Measurements from ENCODE around the gene EPHX1.
"Not testable (repeated sequence)": the region's sequence is repeated elsewhere in the genome, so short reads cannot be mapped to it uniquely, and the experiment has no call there.

The EPHX1 gene

DNA sequence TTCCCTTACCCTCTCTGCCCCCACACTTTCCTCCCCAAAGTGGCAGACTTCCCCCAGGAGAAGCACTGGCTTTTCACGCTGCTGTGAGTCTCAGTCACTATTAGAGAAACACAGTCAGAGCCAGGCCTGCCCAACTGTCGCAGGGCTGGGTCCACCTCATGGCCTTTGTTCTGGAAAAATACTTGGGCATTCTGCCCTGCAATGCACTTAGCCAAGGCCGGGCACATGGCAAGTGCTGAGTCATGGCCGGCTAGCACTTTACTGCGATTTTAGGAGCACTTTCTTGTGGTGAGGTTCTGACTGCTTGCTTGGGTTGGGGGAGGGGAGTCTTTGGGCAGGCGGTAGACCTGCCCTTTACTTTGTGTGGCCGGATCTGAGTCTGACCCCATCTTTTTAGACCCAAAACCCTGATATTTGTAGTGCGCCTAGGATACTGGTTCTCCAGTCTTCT is 7.7 kb downstream of the EPHX1 start:
- no peak for DNase-seq

GRCh38 chr1:225818229-225818628 is 8.3 kb downstream of the EPHX1 start:
- no peak for DNase-seq

- DNase-seq: no peak
Measured at GRCh38 chr1:225819346-225820192, 9.6 kb downstream of the EPHX1 start.

GRCh38 chr1:225820522-225821120 is 10.7 kb downstream of the EPHX1 start:
- DNase-seq: no peak

DNA sequence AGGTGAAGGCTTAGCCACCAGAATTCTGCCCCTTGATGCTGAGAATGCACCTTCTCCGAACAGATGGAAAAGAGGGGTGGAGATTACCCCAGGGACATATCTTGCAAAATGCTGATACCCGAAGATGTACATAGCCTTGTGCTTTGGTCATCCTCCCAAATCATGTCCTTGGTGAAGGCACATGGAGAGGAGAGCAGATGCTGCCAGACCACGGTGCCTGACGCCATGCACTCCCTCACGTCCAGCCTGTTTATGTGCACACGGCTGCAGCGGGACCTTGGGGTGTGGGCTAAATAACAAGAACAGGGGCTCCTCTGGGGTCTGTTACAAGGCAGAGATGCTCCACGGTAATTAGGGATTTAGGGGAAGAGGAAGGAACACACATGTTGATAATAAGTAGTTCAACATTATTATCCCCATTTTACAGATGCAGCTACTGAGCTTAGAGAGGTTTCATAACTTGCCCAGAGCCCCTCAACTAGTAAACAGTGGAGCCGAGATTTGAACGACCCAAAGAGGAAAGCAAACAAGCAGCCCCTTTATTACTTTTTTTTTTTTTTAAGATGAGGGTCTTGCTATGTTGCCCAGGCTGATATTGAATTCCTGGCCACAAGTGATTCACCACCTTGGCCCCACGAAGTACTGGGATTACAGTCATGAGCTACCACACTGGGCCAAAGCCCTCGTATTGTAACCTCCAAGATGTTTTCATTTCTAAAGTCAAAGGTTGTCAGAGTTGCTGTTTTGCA is 12.9 kb downstream of the EPHX1 start:
- DNase-seq: no peak

GRCh38 chr1:225823811-225824261 is 13.9 kb downstream of the EPHX1 start:
- DNase-seq: no peak

DNA sequence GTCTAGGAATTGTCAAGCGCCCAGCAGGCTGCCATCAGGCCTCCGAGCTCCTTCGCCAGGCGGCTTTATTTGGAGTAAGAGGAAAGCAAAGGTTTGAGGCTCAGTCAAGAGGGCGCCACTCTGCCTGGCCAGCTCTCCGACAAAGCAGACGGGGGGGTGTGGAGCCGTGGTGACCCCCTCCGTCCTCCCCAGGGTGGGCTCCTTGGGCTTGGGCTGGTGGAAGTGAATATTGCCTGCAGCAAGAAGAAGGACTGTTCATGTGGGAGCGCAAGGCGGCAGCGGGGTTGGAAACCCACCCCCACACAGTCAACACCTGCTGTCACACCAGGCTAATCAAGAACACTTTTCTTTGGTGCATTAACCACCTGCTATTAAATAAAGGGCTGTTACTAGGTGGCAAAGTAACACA is 14.6 kb downstream of the EPHX1 start:
- peak; percentile 18 for DNase-seq

- peak; percentile 62 for DNase-seq
Measured at GRCh38 chr1:225825078-225825477, 15.2 kb downstream of the EPHX1 start.

DNA sequence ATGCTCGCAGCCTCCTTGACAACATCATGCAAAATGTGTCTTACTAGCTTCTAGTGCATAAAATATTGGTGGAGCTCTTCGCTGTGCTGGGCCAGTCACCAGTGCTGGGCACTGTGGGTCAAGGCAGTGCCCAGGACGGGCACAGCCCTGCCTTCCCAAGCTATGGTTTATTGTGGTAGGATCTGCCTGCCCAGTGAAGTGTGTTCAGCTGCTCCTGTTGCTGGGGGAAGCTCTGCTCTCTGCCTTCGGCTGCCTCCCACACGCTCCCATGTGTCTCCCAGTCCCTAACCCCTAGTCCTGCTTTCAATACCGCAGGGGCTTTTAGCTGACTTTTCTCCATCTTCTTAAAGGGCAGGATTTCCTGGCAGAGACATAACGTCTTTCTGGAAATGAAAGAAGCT is 15.7 kb downstream of the EPHX1 start:
- peak; percentile 39 for DNase-seq

DNA sequence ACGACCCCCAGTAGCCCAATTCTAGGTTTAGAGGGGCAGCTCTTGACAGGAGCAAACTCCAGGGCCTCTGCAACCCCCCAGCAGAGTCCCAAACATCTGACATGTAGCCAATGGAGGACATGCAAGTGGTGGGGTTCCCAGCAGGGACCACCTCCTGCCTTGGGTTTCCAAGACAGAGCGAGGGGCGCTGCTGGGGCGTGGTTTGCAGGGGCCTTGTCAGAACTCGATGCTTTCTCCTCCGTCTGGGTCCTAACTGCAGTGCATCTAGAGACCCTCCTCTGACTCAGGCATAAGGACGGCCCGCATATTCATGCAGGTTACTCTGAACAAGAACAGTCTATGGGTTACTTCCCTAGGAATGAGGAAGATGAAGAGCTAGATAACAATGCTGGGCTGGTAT is 17.2 kb downstream of the EPHX1 start:
- DNase-seq: no peak

DNA sequence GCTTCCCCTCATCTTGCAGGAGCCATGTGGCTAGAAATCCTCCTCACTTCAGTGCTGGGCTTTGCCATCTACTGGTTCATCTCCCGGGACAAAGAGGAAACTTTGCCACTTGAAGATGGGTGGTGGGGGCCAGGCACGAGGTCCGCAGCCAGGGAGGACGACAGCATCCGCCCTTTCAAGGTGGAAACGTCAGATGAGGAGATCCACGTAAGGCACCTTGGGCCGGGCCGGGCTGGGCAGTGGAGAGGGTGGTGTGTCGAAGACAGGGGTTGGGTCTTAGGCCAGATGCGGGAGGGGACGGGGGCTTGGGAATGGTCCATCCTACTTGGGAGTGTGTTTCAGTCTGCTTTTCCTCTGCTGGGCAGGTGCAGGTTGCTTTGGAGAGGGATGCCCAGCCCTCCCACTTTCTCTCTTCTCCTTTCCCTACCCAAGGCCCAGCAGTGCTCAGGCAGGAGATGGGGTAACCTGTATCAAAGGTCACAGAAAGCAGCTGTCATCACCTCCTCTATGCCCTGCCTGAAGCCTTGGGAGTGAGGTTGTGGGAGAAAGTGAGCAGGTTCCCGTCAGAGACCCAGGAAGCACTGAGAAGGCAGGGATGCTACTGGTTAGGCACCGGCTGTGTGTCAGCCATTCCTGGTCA is 18.9 kb downstream of the EPHX1 start:
- DNase-seq: no peak

DNA sequence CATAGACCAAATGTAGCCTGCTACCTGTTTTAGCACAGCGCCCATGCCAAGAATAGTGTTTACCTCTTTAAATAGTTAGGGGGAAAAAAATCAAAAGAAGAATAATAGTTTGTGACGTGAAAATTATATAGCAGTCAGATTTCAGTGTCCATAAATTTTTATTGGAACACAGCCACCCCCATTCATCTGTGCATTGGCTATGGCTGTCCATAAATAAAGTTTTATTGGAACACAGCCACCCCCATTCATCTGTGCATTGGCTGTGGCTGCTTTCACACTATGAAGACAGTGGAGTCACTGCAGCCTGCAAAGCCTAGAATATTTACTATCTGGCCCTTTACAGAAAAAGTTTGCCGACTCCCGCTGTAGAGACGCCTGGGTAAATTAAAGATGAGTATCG is 20.9 kb downstream of the EPHX1 start:
- no peak for DNase-seq

GRCh38 chr1:225834417-225835329 is 24.7 kb downstream of the EPHX1 start:
- peak; percentile 18 for DNase-seq

- no peak for DNase-seq
Measured at GRCh38 chr1:225835856-225836255, 25.9 kb downstream of the EPHX1 start.

DNA sequence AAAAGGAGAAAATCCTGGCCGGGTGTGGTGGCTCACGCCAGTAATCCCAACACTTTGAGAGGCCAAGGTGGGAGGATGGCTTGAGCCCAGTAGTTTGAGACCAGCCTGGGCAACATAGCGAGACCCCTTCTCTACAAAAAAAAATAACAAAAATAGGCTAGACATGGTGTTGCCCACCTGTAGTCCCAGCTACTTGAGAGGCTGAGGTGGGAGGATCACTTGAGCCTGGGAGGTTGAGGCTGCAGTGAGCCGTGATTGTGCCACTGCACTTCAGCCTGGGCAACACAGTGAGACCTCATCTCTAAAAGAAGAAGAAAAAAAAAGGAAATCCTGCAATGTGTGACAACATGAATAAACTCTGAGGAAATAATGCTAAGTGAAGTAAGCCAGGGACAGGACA is 26.4 kb downstream of the EPHX1 start:
- DNase-seq: not testable (repeated sequence)

GRCh38 chr1:225838793-225839192 is 28.9 kb downstream of the EPHX1 start:
- DNase-seq: no peak

- DNase-seq: no peak
Measured at GRCh38 chr1:225840223-225840610, 30.3 kb downstream of the EPHX1 start.

DNA sequence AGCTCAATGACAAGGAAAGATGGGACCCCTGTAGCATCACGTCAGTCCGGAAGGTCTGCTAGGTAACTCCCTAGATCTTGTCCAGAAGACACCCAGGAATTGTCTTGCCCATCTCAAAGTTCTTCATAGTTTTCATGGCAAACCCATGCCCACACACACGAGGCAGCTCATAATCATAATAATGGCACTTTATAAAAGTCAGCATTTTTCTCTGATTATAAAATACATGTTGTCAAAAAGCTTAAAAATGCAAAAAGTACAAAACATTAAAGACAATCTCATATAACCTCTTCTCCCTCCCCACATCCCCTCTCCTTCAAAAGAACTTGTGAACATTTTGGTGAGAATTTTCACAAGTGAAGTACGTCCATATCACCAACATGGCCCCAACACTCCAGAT is 30.8 kb downstream of the EPHX1 start:
- no peak for DNase-seq

GRCh38 chr1:225842074-225842473 is 32.1 kb downstream of the EPHX1 start:
- DNase-seq: no peak

DNA sequence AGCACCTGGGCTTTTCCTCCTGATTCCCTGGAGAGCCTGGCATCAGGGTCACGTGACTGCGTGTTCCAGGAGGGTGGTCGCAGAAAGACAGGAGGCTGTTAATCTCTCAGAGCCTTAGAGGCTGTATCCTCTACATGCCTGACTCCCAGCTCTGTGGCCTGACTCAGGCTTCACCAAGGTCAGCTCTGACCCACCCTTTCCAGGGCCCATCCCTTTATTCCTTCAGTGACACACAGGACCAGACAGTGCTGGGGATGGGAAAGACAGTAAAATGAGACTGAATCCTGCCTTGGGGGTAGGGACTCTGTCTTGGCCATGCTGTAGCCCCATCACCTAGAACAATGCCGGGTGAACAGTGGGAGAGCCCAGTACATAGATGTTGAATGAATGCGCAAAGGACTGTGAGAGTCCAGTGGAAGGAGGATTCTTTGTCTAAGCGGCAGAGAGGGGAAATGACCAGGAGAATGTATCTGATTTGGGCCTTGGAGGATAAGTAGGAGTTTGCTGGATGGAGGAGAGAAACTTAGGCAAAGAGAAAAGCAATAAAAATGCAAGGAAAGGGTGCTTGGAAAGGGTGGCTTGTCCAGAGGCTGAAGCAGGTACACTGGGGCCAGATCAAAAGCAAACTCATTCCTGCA is 33.0 kb downstream of the EPHX1 start:
- DNase-seq: no peak

DNA sequence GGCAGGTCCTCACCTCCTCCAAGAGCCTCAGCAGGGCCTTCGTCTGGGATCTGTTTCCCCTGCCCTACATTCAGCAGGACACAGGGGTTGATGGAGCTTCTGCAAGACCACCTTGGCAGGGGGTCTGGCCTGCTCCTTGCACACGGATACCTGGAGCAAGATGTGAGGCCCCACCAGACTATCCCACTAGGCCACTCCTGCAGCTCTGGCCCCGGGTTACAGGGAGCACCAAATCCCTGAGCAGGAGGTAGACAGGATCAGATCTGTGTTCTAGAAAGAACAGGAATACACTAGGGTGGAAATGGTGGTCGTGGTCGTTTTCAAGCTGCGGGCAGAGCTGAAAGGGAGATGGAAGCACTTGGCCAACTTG is 33.5 kb downstream of the EPHX1 start:
- DNase-seq: no peak

Measured in NCI-H510A (cell line).